ENCODE data around the gene FMN1. TPM values are rescaled to one million over a fixed set of nuclear protein-coding genes. Genes with fewer than 3 reads are reported as not detected.

FMN1 gene
- total and polyA plus RNA-seq, 2 of the 8 experiments (the other 6 are each of a cell fraction or from before 2014, with no cell fraction given) = 0.27 to 3.7 TPM

DNA sequence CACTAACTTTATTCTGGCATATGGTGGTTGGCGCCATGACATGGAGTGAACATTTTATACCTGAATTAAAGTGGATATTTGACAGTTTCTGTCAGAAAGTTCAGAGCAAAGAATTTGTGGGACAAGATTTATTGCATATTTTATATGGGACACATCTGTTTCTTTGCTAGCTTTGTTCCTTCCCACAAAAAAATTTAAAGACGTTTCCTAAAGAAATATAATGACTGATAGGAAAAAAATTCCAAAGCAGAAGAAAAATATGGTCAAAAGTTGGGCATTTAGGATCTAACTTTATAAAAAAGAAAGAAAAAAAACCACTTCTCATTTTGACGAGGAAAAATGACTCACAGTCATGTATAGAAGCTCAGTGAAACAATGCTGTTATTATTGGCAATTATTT, 375.1 kb downstream of the FMN1 start:
- FAIRE-seq = no peak
- Histone ChIP-seq H2BK5ac (ENCODE audit: low read depth, low read length) (no peak overlapping the region), H3K18ac (ENCODE audit: extremely low read depth, low read length) (no peak overlapping the region), H3K23me2 (ENCODE audit: low read depth, low read length) (no peaks in the 10 kb centered on the region), H2BK15ac (ENCODE audit: low read length) (no peak overlapping the region), H2AK5ac (ENCODE audit: low read depth, low read length) (no peak overlapping the region), H3K4me3 (ENCODE audit: extremely low read depth in 1 of 4, insufficient read depth in 2 of 4, low read depth in 3 of 4, low read length in 4 of 4) (no peak overlapping the region), H4K8ac (ENCODE audit: extremely low read depth, insufficient read depth, low read length) (no peak overlapping the region), H3K23ac (ENCODE audit: insufficient read length) (no peak overlapping the region), H2BK20ac (ENCODE audit: low read length) (no peak overlapping the region), H3K4me2 (ENCODE audit: insufficient read depth in 1 of 2, low read depth in 2 of 2, low read length in 2 of 2) (no peak overlapping the region), H3K4me1 (replicated peaks in 1 of 4; ENCODE audit: control insufficient read depth in 3 of 4, insufficient read depth in 4 of 4, low read length in 3 of 4) (no peaks in the 10 kb centered on the region), H2BK120ac (replicated peaks; ENCODE audit: low read depth, low read length) (no peak overlapping the region), H4K20me1 (replicated peaks in 1 of 2; ENCODE audit: control insufficient read depth in 1 of 2, insufficient read depth in 2 of 2, low read length in 2 of 2) (no peaks in the 10 kb centered on the region), H3K4ac (replicated peaks; ENCODE audit: insufficient read length, low read depth, low read length) (no peak overlapping the region), H3K27ac (ENCODE audit: low read depth, low read length) (no peak overlapping the region), H3K36me3 (ENCODE audit: control insufficient read depth in 2 of 4, insufficient read depth in 4 of 4, low read length in 3 of 4) (no peaks in the 10 kb centered on the region), H3K79me1 (ENCODE audit: low read depth, low read length) (no peaks in the 10 kb centered on the region), H4K91ac (replicated peaks; ENCODE audit: insufficient read length, low read length) (no peak overlapping the region), H3K56ac (replicated peaks; ENCODE audit: insufficient read length, low read depth, low read length) (no peak overlapping the region), H3K9ac (replicated peaks in 1 of 4; ENCODE audit: extremely low read depth in 1 of 4, low read depth in 3 of 4, low read length in 3 of 4) (no peak overlapping the region), H3K14ac (ENCODE audit: insufficient read length) (no peak overlapping the region), H3K9me3 (ENCODE audit: insufficient read depth in 2 of 2, low read depth in 1 of 2, low read length in 1 of 2) (no peaks in the 10 kb centered on the region), H2BK12ac (ENCODE audit: low read depth, low read length) (no peak overlapping the region), H3K79me2 (ENCODE audit: control insufficient read depth in 1 of 2, insufficient read depth in 2 of 2, low read length in 2 of 2) (no peaks in the 10 kb centered on the region), H3K27me3 (replicated peaks in 1 of 4; ENCODE audit: control insufficient read depth in 3 of 4, extremely low read depth in 1 of 4, insufficient read depth in 3 of 4, low read length in 3 of 4) (peaks cover 0 to 1% (median 0%) of the 10 kb centered on the region in 4 experiments; a peak in 1 of 7 replicates), H2AFZ (ENCODE audit: low read length) (no peak overlapping the region), H4K5ac (ENCODE audit: insufficient read length, low read depth, low read length) (no peak overlapping the region)
- 76% methylated on average over 3 of the region's 3 CpGs; no CpG with 5 or more reads in 1 of the 2 experiments for WGBS, 2 experiments (ENCODE audit: extremely low coverage in 1 of 2, insufficient coverage in 1 of 2, insufficient read length in 1 of 2, insufficient replicate concordance in 2 of 2, low coverage in 1 of 2, low lambda C conversion rate in 2 of 2, missing lambda C conversion rate in 1 of 2)
- POLR2A ChIA-PET (ENCODE audit: partially characterized antibody) = no interaction called here
- no peak for DNase-seq (ENCODE audit: low read depth in 1 of 2, low spot score in 2 of 2)
- CTCF ChIA-PET (ENCODE audit: partially characterized antibody) = interaction anchor here (0.6 to 1.4 kb wide), 3 partner anchors 24 to 175 kb away, joined by 3 to 6 read pairs (median 3); no protein-coding TSS in a partner anchor
- TF ChIP-seq MAFK (IDR thresholded peaks at IDR 0.05; ENCODE audit: low read depth, low read length) = no peak
- TF ChIP-seq RBBP5 (IDR thresholded peaks at IDR 0.05; ENCODE audit: borderline replicate concordance, low read depth, low read length) = no peak
- no peak for TF ChIP-seq SP4 (IDR thresholded peaks at IDR 0.05; ENCODE audit: low read length)
- no peak for TF ChIP-seq TCF12 (IDR thresholded peaks at IDR 0.05; ENCODE audit: low read depth, low read length)
- TF ChIP-seq POLR2AphosphoS5 (IDR thresholded peaks at IDR 0.05; ENCODE audit: low read depth, low read length) = no peak
- TF ChIP-seq YY1 (IDR thresholded peaks at IDR 0.05; ENCODE audit: low read depth, low read length) = no peak
- no peak for TF ChIP-seq CEBPB (IDR thresholded peaks at IDR 0.05; ENCODE audit: low read depth, low read length)
- TF ChIP-seq KDM1A (IDR thresholded peaks at IDR 0.05; ENCODE audit: borderline replicate concordance, low read length) = no peak
- no peak for TF ChIP-seq RFX5 (IDR thresholded peaks at IDR 0.05; ENCODE audit: borderline replicate concordance, low read depth, low read length)
- no peak for TF ChIP-seq BACH1 (IDR thresholded peaks at IDR 0.05; ENCODE audit: low read length)
- no peak for TF ChIP-seq TBP (IDR thresholded peaks at IDR 0.05; ENCODE audit: low read depth, low read length)
- TF ChIP-seq CHD2 (IDR thresholded peaks at IDR 0.05; ENCODE audit: low read length) = no peak
- no peak for TF ChIP-seq ASH2L (IDR thresholded peaks at IDR 0.05; ENCODE audit: low read length)
- no peak for TF ChIP-seq POLR2A (IDR thresholded peaks at IDR 0.05; ENCODE audit: control extremely low read depth in 1 of 2, low read depth in 2 of 2, low read length in 2 of 2)
- TF ChIP-seq CBX5 (IDR thresholded peaks at IDR 0.05; ENCODE audit: low read depth, low read length) = no peak
- TF ChIP-seq SUZ12 (IDR thresholded peaks at IDR 0.05; ENCODE audit: low read length) = no peak
- TF ChIP-seq SP1 (IDR thresholded peaks at IDR 0.05; ENCODE audit: low read depth, low read length) = no peak
